Umbilical cord (tissue), 2 donors: ENCODE results near the gene CES5A. TPM values are rescaled to one million over a fixed set of nuclear protein-coding genes. Genes with fewer than 3 reads are reported as not detected.
"Not testable (repeated sequence)": the region's sequence is repeated elsewhere in the genome, so short reads cannot be mapped to it uniquely, and the experiment has no call there.

Experiments
- DNase-seq: peaks from one replicate; pipeline ENCODE4 v3.0.0-alpha.2; 2015; ENCODE audit warnings: low spot score
- total RNA-seq: library from RNA; depleted of rRNA; stranded (reverse); fragments of >200 nt; gene quantifications from one replicate; pipeline ENCODE4 v1.2.3, GENCODE V29; 2014; ENCODE audit warnings: low replicate concordance; ENCODE audit not compliant: insufficient read depth

Gene CES5A
- total RNA-seq, 1 donor from 2014 or later: not detected

DNA sequence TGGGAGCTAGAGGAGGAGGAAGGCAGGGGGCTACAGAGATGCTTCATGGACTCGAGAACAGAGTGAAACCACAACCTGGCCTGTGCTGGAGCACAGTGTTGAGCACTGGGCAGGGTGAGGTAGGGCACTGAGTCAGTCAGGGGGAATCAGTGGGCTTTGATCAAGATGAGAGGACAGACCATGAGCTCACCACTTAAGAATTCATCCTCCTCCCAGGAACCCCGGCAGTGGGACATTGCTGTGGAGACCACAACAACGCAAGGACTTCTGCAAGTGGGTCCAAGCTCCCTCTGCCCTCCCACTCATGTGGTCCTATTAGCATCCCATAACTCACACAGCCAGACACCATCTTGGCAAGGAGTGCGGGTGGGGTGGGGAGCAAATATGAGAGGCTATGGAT lies 1.7 kb upstream of the CES5A start:
- DNase-seq: no peak

DNA sequence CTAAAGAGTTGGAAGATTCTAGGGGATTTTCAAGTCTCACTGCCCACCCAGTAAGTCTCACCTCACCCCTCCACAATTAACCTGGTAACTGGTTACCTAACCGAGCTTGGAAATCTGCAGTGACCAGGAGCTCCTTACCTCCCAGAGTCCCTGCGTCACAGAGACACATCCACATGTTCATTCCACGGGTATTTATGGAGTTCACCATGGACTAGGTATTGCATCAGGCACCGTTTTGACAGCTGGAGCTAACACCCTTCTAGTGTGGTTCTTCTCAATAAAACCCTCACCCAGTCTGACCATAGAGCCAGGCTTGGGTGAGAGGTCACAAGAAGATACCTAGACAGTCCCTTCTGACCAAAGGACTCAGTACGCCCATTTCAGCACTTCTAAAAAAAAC lies 2.1 kb downstream of the CES5A start:
- no peak for DNase-seq

DNA sequence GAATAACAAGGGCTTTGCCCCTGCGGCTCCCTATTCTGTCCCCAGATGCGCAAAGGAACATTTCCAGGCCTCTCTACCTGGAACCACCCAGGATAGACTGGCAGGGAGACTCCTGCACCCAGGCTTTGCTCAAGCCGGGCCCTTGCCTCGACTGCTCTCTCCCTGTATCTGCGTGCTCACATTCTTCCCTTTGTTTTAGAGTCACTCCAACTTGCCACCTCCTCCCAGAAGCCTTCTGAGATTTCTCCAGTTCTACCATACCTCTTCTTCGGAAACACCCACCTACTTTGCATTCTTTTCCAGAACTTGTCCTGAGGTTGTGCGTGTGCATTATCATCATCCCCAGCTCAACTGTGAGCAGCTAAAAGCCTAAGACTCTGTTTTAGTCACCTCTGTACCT lies 3.0 kb downstream of the CES5A start:
- no peak for DNase-seq

DNA sequence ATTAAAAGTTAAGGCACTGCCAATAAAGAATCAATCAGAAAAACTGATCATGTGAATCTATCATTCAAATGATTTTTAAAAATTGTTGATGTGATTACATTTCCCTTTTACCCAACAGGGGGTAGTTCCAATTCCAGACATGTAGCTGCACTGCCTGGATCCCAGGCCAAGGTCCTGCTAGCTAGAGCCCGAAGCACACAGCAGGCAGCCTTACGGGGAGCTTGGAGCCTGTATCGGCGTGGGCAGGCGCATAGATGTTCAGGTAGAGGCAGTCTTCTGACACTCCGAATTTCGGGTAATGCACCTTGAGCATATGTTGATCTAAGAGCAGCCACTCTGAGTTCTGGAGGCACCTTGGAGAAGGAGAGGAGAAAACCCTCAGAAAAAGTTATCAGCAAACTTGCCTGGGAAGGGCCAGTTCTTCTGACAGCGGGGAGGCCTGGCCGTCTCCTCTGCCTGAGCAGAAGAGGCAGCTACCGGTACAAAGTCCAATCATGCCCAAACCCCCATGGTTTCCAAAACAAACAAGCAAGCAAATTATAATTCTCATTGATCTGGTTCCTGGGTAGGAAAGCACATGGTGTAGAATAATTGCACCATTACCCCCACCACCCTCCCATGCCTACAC lies 3.6 kb downstream of the CES5A start:
- no peak for DNase-seq

DNA sequence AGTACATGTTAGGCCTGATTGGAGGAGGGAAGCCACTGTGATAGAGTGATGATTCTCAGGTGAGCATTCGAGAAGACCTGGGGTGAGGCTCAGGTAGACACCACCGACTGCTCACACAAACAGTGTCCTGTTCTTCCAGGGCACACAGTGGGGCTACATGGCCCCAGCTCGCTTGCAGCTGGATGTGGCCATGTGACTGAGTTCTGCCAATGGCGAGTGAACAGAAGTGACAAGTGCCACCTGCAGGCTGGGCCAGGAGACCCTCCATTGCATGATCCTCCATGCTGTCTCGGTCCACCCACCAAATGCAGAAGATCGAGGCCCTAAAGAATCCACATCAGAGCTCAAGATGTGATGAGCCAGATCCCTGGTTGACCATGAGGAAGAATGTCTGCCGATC lies 6.2 kb downstream of the CES5A start:
- no peak for DNase-seq

DNA sequence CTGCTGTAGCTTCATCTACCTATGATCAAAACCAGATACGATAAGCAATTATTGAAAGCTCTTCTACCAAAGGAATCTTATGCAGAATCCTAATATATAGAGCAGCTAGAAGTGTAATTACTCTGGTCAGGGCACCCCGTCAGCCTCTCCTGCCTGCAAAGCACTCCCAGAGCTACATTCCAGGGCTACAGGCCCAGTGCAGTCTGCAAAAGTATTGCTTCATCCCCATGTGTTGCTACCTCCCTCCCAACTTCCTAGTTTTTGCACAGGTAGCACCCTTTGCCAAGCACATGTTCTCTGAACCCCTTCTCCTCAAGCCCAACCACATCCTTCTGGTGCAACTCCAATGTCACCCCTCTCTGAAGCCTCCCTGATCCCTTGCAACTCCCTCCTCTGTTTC lies 7.0 kb downstream of the CES5A start:
- DNase-seq: no peak

DNA sequence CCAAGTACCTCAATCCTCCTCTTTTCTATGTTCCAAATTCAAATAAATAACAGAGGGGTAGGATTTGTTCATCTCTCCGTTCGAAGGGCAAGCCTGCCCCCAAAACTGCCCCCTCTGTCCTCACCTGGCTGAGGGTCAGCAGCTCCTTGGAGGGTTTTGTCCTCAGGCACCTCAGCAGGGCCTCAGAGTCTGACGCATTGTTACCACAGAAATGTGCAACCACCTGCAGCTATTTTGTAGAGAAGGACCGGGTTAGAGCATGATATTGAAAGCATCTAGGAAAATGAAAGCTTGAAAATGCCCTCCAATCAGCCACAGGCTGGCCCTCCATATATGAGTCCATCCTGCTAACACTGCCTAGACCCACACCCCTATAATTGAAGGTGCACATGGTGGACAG lies 13.9 kb downstream of the CES5A start:
- no peak for DNase-seq

DNA sequence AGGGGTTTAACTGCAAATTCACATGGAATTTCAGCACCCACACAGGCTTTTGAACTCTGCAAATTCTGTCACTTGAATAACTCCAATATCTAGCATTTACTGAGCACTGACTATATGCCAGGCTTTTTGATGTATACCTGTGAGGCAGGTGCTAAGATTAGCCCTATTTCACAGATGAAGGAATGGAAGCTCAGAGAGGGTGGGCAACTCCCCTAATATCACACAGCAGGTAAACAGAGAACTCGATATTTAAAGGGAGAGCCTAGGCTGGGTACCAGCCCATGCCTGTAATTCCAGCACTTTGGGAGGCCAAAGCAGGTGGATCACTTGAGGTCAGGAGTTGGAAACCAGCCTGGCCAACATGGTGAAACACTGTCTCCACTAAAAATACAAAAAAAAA lies 17.5 kb downstream of the CES5A start:
- not testable (repeated sequence) for DNase-seq

DNA sequence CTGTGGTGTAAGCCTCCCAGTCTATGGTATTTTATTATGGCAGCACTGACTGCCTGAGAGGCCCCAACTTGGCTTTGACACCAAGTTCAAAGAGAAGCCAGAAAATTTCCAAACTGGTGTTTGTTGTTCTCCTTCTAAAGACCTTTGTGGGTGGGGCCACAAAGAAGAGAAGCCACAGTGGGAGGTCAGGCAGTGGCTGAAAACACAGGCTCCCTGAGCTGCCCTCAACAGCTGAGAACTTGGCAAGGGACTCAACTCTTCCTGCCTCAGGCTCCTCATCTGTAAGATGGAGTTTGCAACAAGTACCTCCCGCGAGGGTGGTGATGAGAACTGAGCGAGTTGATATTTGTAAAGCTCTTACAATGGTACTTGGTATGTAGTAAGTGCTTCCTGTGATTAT lies 18.2 kb downstream of the CES5A start:
- no peak for DNase-seq

DNA sequence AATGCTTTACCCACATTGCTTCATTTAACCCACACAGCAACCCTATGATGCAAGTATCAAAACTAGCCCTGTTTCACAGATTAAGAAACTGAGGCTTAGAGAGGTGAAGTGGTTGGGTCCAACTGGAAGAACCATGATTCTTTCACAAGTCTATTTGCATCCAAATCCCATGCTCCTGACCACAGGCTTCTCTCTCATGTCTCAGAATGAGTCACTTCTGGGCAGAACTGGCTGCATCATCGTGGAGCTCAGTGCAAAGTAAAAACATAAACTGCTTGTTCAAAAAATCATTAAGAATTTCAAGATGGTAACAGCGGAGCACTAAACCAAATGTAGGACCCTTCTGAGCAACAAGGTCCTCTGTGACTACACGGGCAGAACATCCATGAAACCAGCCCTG lies 22.1 kb downstream of the CES5A start:
- DNase-seq: no peak

DNA sequence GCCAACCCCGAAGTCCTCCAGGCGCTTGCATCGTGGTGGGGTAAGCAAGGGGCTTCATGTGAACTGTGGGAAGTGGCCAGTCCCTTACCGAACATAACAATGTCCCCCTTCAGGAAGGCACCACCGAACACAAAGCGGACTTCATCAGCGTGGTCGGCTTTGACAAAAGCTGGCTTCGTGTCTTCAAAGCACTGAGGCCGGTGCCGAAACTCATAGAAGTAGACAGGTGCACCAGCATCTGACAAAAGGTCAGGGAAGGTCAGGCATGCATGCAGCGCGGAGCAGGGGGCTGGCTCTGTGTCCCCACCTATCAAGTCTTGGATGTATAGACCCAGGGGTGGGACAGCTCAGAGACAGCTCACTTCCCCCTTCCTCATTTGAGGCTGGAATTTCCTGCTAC lies 25.6 kb downstream of the CES5A start:
- no peak for DNase-seq

DNA sequence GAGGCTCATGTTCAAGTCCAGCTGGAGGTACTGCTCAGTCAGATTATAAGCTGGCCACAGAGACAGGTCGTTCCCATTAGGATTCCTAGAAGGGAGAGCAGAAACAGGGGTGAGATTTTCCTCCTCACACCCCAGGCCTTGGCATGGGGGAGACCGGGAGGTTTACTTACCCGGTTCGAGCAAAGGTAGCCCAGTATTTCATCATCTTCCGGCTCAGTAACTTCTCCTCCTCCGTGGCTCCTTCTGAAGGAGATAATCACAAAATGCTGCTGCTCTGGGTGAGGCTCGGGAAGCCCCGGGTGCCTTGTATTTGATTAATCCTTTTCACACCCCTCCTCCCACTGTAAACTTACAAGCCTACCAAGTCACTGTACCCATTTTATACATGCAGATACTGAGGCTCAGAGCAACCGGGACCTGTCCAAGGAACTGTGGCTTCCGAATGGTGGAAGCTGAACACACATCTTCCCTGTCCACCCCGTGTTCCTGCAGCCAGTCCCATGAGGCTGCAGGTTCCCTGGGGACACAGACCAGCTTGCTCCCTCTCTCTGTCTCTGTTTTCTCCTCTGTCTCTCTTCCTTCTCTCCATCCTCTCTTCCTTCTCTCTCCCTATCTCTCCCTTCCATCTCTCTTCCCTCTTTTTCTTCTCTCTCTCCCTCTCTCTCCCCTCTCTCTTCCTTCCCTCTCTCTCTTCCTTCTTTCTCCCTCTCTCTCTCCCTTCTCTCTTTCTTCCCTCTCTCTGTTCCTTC lies 28.4 kb downstream of the CES5A start:
- DNase-seq: no peak

DNA sequence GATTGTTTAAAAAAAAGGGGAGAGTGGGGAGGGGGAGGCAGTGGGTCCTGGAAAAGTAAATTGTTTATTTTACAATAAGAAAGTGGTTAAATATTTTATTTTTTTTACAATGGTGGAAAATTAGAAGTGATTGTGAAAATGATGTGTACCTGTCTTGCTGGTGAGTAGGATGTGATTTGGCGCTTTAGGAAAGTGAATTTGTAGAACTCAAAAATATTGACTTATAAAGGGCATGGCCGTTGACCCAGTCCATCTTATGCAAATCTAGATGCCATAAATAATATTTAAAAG lies 32.1 kb downstream of the CES5A start:
- no peak for DNase-seq

DNA sequence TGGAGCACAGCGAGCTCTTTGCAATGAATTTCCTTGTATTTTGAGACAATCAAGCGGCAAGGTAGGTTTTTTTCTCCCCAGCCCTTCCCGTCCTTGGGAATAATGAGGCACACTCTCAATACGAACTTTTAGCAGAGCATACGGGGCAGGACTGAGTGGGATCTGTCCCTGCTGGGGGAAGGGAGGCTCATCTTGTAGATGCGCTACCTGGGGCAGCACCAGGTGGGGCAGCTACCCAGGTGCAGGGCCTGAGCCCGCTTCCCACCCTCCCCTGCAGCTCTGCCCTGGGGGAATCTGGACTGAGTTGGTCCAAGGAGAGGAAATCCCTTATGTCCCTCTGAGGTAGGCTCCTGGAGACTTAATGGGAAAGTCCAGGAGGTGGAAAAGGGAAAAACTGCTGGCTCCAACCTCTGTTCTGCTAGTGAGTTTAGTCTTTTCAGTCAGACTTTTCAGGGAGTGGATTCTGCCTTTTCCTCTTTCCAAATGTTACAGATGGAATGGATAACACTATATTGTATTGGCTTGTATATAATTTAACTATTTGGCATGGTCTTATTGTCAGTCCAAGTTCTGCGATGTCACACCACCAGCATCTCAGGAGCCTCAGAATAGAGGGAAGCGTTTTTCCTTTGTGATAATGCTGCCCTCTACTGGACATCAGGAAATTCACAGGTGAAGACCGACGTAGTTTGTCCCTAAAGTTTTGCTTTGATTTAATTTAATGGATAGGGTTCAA lies 32.6 kb downstream of the CES5A start:
- DNase-seq: peak; percentile 34

DNA sequence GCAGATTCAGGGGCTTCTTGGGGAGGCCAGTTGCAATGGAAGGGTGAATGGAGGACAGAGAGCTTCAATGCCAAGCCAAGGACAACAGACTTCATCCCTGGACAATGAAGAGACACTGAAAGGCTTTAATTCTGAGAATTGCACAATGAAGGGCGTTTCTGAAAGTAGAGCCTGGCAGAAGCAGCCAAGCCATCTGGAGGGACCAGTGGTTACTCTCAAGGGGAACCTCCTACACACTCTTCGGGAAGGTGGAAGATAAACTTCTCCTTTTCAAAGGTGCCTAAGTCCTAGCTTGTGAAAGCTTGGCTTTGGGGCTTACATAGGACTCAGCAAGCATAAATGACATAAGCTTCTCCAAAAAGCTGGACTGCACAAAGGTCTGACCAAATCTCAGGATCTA lies 36.1 kb downstream of the CES5A start:
- DNase-seq: no peak

DNA sequence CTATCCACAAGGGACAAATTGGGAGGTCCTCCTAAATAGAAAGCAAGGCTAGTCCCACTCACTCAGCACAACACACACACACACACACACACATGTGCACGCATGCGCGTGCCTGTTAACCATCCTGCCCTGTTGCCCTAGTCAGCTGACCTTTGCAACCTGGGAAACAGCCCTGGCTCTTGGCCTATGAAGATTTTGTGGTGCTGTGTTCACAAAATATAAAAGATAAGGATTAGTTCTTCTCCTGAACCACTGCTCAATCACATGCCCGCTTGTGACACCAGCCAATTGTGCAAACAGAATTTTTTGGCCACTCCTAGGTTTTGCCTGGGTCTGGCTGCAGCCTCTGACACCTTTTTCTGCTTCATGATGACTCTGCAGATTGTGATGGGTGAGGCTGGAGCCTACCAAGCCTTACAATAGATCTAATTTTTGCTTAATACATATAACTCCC lies 39.0 kb downstream of the CES5A start:
- no peak for DNase-seq

DNA sequence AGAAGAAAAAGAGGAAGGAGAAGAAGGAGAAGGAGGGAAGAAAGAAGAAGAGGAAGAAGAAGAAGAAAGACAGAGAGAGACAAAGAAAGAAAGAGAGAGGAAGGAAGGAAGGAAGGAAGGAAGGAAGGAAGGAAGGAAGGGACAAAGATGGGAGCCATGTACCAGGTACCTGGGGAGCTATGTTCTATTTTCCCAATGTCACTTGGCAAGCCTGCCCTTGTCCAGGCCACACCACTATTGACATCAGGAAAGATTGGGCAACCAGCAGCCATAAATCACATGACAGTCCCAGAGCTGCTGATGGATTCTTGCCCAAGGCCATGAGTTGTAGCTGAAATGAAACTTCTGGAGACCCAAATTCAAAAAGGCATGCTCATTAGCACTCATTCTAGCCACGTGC lies 39.6 kb downstream of the CES5A start:
- DNase-seq: no peak

DNA sequence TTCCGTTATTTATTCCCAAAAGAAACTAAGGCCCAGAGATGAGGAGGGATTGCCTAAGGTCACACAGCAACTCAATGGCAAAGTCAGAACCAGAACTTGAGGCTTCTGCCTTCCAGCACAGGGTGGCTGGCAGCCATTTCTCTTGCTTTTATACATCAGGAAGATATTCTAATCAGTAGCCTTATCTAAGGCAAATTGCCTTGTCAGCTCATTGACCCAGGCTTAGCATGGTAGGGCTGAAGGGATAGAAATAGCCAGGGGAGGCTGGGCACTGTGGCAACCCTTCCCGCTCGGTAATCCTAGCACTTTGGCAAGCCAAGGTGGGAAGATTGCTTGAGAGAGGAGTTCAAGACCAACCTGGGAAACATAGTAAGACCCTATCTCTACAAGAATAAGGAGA lies 40.0 kb downstream of the CES5A start:
- not testable (repeated sequence) for DNase-seq

DNA sequence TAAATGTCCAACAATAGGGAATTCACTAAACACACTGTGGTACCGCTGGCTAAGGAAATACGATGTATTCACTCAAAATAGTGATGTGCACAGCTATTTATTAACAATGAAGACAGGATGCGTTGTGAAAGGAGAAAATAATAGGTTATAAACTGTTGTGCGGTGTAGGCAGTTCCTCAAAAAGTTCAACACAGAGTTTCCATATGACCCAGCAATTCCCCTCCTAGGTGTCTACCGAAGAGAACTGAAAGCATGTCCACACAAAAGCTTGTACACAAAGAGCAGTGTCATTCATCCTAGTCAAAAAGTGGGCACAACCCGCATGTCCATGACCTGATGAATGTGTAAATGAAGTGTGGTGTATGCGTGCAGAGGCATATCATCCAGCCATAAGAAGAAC lies 41.1 kb downstream of the CES5A start:
- no peak for DNase-seq

DNA sequence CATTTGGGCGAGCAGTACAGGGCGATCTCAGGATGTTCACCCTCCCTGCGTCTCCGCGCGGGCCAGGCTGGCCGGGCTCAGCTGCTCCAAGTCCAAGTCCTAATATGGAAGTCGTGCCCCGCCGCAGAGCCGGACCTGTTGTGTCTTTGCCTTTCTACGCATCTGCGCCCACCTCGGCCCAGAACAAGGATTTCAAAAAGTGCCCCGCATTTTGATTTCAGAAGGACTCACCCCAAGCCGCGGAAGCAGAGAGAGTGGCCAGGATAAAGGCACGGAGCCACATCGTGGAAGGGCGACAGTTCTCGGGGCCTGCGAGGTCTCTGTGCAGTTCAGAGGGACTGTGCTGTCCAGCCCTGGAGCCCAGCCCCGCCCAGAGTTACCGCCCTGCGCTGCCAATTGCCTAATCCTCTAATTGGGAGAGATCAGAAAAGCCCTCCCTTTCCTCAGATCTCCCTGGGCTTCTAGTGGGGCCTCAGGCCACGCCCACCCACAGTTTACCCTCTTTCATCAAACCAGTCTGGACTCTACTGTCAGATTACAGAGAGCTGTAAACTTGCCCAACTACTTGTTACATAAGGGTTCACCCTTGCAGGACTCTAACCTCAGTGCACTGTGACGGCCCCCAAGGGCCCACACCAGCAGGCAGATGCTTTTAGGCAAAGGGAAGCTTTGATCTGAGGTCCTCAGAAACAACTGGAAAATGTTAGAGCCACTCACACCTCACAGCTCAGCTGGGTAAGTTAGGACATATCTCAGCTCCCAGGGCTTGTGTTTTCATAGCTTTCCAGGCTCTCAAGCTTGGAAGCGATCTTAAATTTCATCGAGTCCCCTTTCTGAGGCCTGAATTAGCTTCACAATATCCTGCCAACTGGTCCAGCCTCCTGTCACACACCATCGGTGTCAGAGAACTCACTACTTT lies 42.1 kb downstream of the CES5A start, which contains the start of gene CES1:
TSS of gene CES1 (minus strand) at position 324 of the 919 bp plus-strand sequence. CDS start at position 283, 41 bp downstream.
- peak; percentile 26 for DNase-seq

DNA sequence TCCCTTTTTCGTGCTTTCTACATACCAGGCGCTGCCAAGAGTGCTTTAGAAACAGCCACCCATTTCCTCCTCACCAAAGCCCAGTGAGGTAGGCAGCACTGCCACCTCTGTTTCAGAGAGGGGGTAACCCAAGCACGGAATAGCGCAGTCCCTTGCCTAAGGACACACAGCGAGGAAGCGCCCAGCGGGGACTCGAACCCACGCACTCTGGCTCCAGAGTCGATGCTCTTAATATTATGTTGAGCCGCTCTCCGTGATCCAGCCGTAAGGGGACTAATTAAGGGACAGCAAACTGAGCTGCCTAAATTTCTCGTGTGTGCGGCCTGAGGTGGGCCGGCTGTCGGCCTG lies 42.8 kb downstream of the CES5A start:
- DNase-seq: no peak
